SU-DHL-6 (cell line): ENCODE results near the gene SRRM2.

Source experiments
- CTCF ChIP-seq: fragments of 200-600 bp; sonication (generic); IDR thresholded peaks from one replicate; pipeline ENCODE4 v1.5.1; 2017; ENCODE audit warnings: antibody characterized with exemption, mild to moderate bottlenecking, low read length, moderate library complexity; ENCODE audit not compliant: insufficient read depth, poor library complexity, severe bottlenecking
- EZH2phosphoT487 ChIP-seq: fragments of 200-600 bp; sonication (generic), shearing (Covaris generic); conservative IDR thresholded peaks from 2 replicates; pipeline ENCODE4 v1.6.1; 2018; ENCODE audit warnings: mild to moderate bottlenecking, antibody characterized with exemption, low read length, moderate library complexity, mixed read lengths

- TF ChIP-seq CTCF (no peak), EZH2phosphoT487 (no peak)
These were observed 34.4 kb downstream of the SRRM2 start for GRCh38 chr16:2786826-2787151.
